Ectodermal cell (in vitro differentiated cells): ENCODE results near the gene ROR1.

Source experiments
- H3K27ac ChIP-seq: 2 replicates; pipeline ENCODE4 v1.7.0; 2013; ENCODE audit warnings: mild to moderate bottlenecking, low read depth, low read length; ENCODE audit not compliant: insufficient read depth, poor library complexity, severe bottlenecking
- H3K27me3 ChIP-seq: 2 replicates; pipeline ENCODE4 v1.7.0; 2013; ENCODE audit warnings: mild to moderate bottlenecking, low read length; ENCODE audit not compliant: insufficient read depth, control insufficient read depth, poor library complexity, severe bottlenecking
- H3K36me3 ChIP-seq: one replicate; pipeline ENCODE4 v1.7.0; 2013; ENCODE audit warnings: low read length; ENCODE audit not compliant: control insufficient read depth, insufficient read depth
- H3K4me1 ChIP-seq: one replicate; pipeline ENCODE4 v1.7.0; 2013; ENCODE audit warnings: low read length; ENCODE audit not compliant: control insufficient read depth, insufficient read depth
- H3K4me3 ChIP-seq: 2 replicates; pipeline ENCODE4 v1.7.0; 2013; ENCODE audit warnings: low read depth, low read length, control low read depth; ENCODE audit not compliant: insufficient read depth
- H3K9me3 ChIP-seq: 2 replicates; pipeline ENCODE4 v1.7.0; 2013; ENCODE audit warnings: mild to moderate bottlenecking, low read length, moderate library complexity; ENCODE audit not compliant: control insufficient read depth
- WGBS, 2 experiments: methylation state at CpG; one replicate each; pipeline ENCODE4 v1.1.7; 2013; ENCODE audit warnings: missing lambda C conversion rate in 2 of 2; 5-methylcytosine and 5-hydroxymethylcytosine counted together

ROR1 gene

DNA sequence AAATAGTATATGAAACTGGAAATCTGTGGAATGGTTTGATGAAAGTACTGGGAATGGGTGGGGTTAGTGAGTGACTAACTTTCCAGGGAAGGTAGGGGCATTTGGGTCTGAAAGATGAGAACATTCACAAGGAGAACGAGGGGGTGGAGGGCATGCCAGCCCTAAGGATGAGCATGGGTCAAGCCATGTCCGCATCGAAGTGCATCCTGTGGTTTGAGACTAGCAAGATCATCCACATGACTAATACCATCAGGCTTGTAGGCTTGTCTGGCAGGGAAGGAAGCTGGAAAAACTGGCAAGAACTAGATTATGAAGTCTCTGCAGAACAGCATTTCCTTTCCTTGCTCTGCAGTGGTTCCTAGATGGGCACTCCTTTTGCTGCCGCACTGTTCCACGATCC, 359.2 kb downstream of the ROR1 start:
- Histone ChIP-seq H3K27me3 (no peaks in the 10 kb centered on the region), H3K4me1 (peaks cover 27% of the 10 kb centered on the region), H3K4me3 (no peak overlapping the region), H3K27ac (no peak overlapping the region), H3K36me3 (no peaks in the 10 kb centered on the region), H3K9me3 (no peaks in the 10 kb centered on the region)
- WGBS, 2 experiments: 92 to 97% methylated on average over 5 of the region's 5 CpGs

- peaks cover 8% of the 10 kb centered on the region for H3K36me3 ChIP-seq
- no peak overlapping the region for H3K27ac ChIP-seq
- no peaks in the 10 kb centered on the region for H3K27me3 ChIP-seq
- H3K9me3 ChIP-seq: no peaks in the 10 kb centered on the region
- H3K4me1 ChIP-seq: peaks cover 11% of the 10 kb centered on the region
- 96 to 100% methylated on average over 2 to 3 of the region's 3 CpGs for WGBS, 2 experiments
- no peak overlapping the region for H3K4me3 ChIP-seq
These were observed 361.8 kb downstream of the ROR1 start for GRCh38 chr1:64135462-64136223.

DNA sequence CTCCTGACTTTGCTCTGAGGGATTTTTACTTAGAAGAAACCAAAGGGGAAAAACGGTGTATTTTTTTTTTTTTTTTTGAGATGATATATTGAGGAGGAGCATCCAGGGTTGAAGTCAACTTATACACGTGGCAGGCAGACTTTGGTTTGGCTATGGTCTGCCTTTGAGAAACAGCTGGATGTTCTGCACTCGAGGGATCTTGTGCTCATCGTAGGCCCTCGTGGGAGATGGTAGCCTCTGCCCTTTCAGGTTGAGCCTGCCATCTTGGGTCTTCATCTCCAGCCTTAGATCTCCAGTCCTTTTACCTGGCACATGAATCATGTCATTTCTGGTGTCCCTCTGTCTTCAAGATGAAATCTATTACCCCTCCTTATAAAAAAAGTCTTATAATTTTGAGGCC, 362.5 kb downstream of the ROR1 start:
- no peak overlapping the region for H3K4me3 ChIP-seq
- H3K36me3 ChIP-seq: peaks cover 8% of the 10 kb centered on the region
- no peaks in the 10 kb centered on the region for H3K27me3 ChIP-seq
- no peaks in the 10 kb centered on the region for H3K9me3 ChIP-seq
- WGBS, 2 experiments: 92 to 94% methylated on average over 5 of the region's 5 CpGs
- no peak overlapping the region for H3K27ac ChIP-seq
- peaks cover 6% of the 10 kb centered on the region for H3K4me1 ChIP-seq

- 50 to 52% methylated on average over 7 of the region's 7 CpGs for WGBS, 2 experiments
- H3K36me3 ChIP-seq: peaks cover 8% of the 10 kb centered on the region
- H3K4me1 ChIP-seq: peaks cover 9% of the 10 kb centered on the region
- H3K27ac ChIP-seq: no peak overlapping the region
- no peak overlapping the region for H3K4me3 ChIP-seq
- no peaks in the 10 kb centered on the region for H3K9me3 ChIP-seq
- H3K27me3 ChIP-seq: no peaks in the 10 kb centered on the region
These were observed 363.1 kb downstream of the ROR1 start for GRCh38 chr1:64136752-64137411.

DNA sequence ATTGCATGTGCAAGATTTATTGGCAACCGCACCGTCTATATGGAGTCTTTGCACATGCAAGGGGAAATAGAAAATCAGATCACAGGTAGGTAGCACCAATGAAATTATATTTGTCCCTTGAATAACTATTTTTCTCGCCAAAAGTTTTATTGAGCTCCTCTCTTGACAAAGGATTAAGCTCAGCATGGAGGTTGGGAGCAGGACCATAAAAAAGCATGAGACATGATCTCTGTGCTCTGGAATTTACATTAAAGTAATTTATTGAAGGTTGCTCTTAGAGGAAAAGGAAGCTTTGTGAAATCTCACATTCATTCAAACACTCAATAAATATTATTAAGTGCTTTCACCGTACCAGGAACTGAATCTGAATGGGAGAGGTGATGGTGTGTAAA, 363.6 kb downstream of the ROR1 start:
- H3K36me3 ChIP-seq: peaks cover 12% of the 10 kb centered on the region
- H3K27ac ChIP-seq: no peak overlapping the region
- 92 to 94% methylated on average over 4 of the region's 4 CpGs for WGBS, 2 experiments

GRCh38 chr1:64139877-64140276, 366.1 kb downstream of the ROR1 start:
- 95 to 98% methylated on average over 10 of the region's 10 CpGs for WGBS, 2 experiments

More for the DNA sequence above, 363.6 kb downstream of the ROR1 start:
- H3K4me1 ChIP-seq: peaks cover 13% of the 10 kb centered on the region
- no peak overlapping the region for H3K4me3 ChIP-seq
- H3K9me3 ChIP-seq: no peaks in the 10 kb centered on the region
- H3K27me3 ChIP-seq: no peaks in the 10 kb centered on the region

GRCh38 chr1:64140596-64140995, 366.8 kb downstream of the ROR1 start:
- 67 to 68% methylated on average over 1 to 2 of the region's 2 CpGs for WGBS, 2 experiments
- H3K4me1 ChIP-seq: peaks cover 13% of the 10 kb centered on the region
- H3K27ac ChIP-seq: no peak overlapping the region
- H3K27me3 ChIP-seq: no peaks in the 10 kb centered on the region
- H3K36me3 ChIP-seq: peaks cover 33% of the 10 kb centered on the region
- no peaks in the 10 kb centered on the region for H3K9me3 ChIP-seq
- H3K4me3 ChIP-seq: no peak overlapping the region

More at GRCh38 chr1:64139877-64140276, 366.1 kb downstream of the ROR1 start:
- H3K27ac ChIP-seq: no peak overlapping the region
- H3K36me3 ChIP-seq: peaks cover 26% of the 10 kb centered on the region
- peaks cover 13% of the 10 kb centered on the region for H3K4me1 ChIP-seq
- no peak overlapping the region for H3K4me3 ChIP-seq
- no peaks in the 10 kb centered on the region for H3K27me3 ChIP-seq
- no peaks in the 10 kb centered on the region for H3K9me3 ChIP-seq

DNA sequence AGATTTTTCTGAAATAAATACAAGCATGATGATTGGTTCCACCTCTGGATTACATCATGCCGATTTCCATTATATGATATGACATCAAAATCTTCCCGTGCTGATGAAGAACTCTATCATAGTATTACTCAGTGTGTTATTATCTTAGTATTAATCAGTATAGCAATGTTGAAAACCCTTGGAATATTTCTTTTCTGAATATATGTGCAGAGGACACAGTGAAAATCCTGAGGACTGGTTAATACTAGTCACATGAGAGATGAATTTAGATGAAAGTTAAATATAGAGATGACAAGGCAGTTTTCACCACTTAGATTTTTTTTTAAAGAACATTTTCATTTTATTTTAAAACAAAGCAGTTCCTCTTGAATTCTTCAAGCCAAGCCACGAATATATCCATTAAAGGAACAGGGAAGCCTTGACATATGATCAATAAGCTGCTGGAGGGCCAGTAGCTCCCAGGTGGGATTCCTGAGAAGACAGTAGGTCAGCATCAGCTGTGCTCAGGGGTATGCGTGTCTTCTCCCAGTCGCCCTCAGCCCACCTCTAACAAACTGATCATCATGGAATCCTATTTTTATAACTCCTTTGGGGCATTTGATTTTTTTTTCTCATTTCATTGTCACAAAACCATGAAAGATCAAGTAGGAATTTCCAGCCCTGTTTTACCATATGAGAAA, 373.4 kb downstream of the ROR1 start:
- Histone ChIP-seq H3K4me1 (peaks cover 1% of the 10 kb centered on the region), H3K27me3 (no peaks in the 10 kb centered on the region), H3K4me3 (no peak overlapping the region), H3K9me3 (no peaks in the 10 kb centered on the region), H3K27ac (no peak overlapping the region), H3K36me3 (peaks cover 32% of the 10 kb centered on the region)
- 82 to 95% methylated on average over 4 to 5 of the region's 5 CpGs for WGBS, 2 experiments

- Histone ChIP-seq H3K4me3 (no peak overlapping the region), H3K9me3 (no peaks in the 10 kb centered on the region), H3K4me1 (no peaks in the 10 kb centered on the region), H3K27me3 (no peaks in the 10 kb centered on the region), H3K27ac (no peak overlapping the region), H3K36me3 (peaks cover 27% of the 10 kb centered on the region)
- 100% methylated on average over 1 of the region's 1 CpG; no CpG with 5 or more reads in 1 of the 2 experiments for WGBS, 2 experiments
These were observed 373.9 kb downstream of the ROR1 start for GRCh38 chr1:64147759-64148158.

DNA sequence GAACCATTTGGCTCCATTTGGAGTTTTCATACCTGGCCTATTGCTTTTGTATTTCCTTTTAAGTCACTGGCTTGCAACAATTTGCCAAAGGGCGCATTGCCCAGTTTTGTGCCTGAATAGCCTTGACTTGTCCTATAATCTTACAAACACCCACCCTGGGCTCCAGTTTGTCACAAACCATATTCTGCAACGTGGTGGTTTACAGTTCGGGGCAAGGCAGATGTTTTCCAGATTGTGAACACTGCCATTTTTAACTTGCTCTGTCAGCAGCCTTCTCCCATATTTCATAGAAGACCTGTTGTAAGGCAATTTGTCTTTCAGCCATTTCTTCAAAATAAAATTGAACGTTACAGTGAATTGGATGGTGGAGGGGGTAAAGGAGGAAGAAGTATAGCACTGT, 376.4 kb downstream of the ROR1 start:
- WGBS, 2 experiments: 95 to 97% methylated on average over 4 of the region's 4 CpGs
- Histone ChIP-seq H3K27me3 (no peaks in the 10 kb centered on the region), H3K9me3 (no peaks in the 10 kb centered on the region), H3K4me3 (no peak overlapping the region), H3K4me1 (no peaks in the 10 kb centered on the region), H3K36me3 (peaks cover 12% of the 10 kb centered on the region), H3K27ac (no peak overlapping the region)
